LoVo (cell line): Measurements from ENCODE around the gene DBT.

ENCODE experiments used
- DNase-seq: peaks from one replicate; pipeline ENCODE4 v3.0.0-alpha.2; 2016; ENCODE audit warnings: low spot score

The DBT gene

DNA sequence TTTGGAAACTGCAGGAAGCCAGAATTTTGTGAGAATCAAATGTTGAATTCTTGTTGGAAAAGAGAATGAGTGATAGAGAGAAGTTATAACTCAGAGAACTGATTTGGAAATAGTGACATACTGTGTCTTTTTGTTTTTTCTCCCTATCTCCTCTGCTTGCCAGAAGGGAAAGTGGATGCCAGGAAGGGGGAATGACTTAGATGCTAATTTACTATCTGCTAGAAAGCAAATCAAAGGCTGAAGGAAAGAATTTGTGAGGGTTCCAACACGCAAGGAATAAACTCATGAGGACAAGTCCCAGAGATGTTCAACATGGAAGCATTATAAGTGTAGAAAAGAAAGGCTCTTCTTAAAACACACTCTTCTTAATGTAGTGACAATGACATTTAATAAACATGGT lies 51.0 kb downstream of the DBT start:
- no peak for DNase-seq

DNA sequence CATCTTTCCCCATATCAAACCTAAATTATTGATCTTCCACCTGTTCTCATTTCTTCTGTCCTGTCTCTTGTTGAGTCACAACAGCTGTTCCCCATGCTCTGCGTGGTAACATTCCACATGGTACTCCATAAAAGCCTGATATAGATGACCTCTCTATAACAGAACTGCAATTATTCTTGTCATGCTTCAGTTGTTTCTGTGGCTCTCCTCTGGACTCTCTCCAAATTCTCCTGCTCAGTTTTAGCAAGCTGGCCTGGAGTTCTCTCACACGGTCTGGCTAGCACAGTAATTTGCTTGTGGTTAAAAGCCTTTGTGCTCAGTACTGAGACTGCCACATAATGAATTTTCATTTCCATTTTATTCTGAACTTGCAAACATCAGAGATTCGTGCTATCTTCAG lies 61.0 kb downstream of the DBT start:
- DNase-seq, result no peak

- DNase-seq, result no peak
Observed at GRCh38 chr1:100187912-100188311, 61.7 kb downstream of the DBT start.

GRCh38 chr1:100184536-100184935 lies 65.1 kb downstream of the DBT start:
- DNase-seq, result no peak

DNA sequence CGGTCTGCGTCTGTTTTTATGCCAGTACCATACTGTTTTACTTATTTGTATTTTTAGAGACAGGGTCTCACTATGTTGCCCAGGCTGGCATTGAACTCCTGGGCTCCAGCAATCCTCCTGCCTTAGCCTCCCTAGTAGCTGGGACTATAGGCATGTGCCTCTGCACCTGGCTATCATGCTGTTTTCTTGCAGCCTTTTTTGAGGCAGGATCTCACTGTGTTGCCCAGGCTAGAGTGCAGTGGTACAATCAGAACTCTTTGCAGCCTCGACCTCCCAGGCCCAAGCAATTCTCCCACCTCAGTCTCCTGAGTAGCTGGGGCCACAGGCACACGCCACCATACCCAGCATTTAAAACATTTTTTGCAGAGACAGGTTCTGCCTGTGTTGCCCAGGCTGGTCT lies 66.3 kb downstream of the DBT start:
- no peak for DNase-seq

DNA sequence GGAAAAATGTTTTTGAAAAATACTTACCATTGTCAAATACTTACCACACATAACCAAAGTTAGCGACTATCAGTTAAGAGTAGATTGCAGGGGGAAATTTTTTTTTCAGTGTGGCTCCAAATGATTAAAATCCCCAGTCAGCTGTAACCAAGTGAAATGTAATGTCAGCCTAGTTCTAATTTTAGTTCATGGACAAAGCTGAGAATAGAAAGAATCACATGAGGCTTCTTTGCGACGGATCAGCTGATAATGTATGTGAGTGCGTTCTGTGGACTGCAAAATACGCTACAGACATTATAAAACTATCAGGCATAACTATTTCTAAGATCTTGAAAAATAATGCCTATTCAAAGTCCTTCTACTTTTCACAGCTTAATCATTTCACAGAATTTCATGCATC lies 71.5 kb downstream of the DBT start, which contains the start of gene LRRC39:
Gene LRRC39, minus strand, starts transcription at position 166 of the 400 bp plus-strand sequence. CDS start 9,740 bp downstream, outside the sequence.
- DNase-seq, result no peak

DNA sequence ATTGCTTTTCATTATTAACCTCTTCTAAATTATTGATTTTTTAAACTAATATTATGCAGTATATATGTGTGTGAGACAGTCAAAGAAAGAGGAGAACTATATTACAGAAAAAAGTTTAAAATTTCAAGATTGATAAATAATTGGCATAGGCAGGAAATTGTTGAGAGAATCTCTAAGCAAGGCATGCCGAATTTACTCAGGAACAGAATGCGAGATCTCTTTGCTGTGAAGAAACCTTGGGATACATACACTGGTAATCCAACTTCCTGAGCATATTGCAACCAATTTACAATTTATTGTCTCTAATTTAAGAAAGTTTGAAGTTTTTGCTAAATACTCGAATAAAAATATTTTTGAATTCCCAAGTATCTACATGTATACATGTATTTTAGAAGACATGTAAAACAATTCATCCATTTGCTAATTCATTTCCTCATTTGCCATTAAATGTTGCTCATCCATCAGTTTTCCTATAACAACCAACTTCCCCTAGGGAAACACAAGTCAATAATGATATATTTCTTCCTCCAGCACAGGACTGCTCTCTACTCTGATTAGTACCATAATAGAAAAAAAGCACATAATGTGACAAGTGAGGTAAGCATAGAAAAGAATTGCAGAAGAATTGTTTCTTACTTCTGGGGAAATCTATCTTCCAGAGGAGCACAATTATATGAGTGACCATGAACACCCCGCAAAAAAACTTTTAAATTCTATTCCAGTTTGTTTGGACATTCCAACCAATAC lies 72.2 kb downstream of the DBT start:
- DNase-seq, result no peak

- DNase-seq, result no peak
Observed at GRCh38 chr1:100168051-100168450, 81.6 kb downstream of the DBT start.

GRCh38 chr1:100164702-100165101 lies 84.9 kb downstream of the DBT start:
- no peak for DNase-seq

- no peak for DNase-seq
Observed at GRCh38 chr1:100164216-100164615, 85.4 kb downstream of the DBT start.

GRCh38 chr1:100162881-100163280 lies 86.8 kb downstream of the DBT start:
- DNase-seq, result no peak

GRCh38 chr1:100152271-100152670 lies 97.4 kb downstream of the DBT start:
- no peak for DNase-seq

- no peak for DNase-seq
Observed at GRCh38 chr1:100151679-100152078, 98.0 kb downstream of the DBT start.

GRCh38 chr1:100147875-100148274 lies 101.8 kb downstream of the DBT start:
- no peak for DNase-seq

- no peak for DNase-seq
Observed at GRCh38 chr1:100146958-100147357, 102.7 kb downstream of the DBT start.

- DNase-seq, result no peak
Observed at GRCh38 chr1:100145116-100145515, 104.5 kb downstream of the DBT start.

- no peak for DNase-seq
Observed at GRCh38 chr1:100142343-100142742, 107.3 kb downstream of the DBT start.

- no peak for DNase-seq
Observed at GRCh38 chr1:100141192-100141591, 108.4 kb downstream of the DBT start.

GRCh38 chr1:100137602-100138001 lies 112.0 kb downstream of the DBT start:
- DNase-seq, result no peak
